ENCODE measurements around the gene MTHFD1.

- no peak for TF ChIP-seq POLR2A (IDR thresholded peaks at IDR 0.05; ENCODE audit: borderline replicate concordance, extremely low read depth, insufficient read depth, insufficient read length)
- no peak for TF ChIP-seq CTCF (IDR thresholded peaks at IDR 0.05 in 2 of 3, conservative IDR thresholded peaks at IDR 0.05 in 1 of 3; ENCODE audit: borderline replicate concordance in 1 of 3, insufficient read depth in 1 of 3, low read depth in 2 of 3, low read length in 2 of 3)
- no peak for TF ChIP-seq YY1 (IDR thresholded peaks at IDR 0.05; ENCODE audit: extremely low read depth, insufficient replicate concordance, low read depth, low read length)
- TF ChIP-seq EZH2 (IDR thresholded peaks at IDR 0.05) = no peak
- no peak for TF ChIP-seq EGR1 (IDR thresholded peaks at IDR 0.05; ENCODE audit: low read depth)
- TF ChIP-seq ATF3 (IDR thresholded peaks at IDR 0.05) = no peak
- TF ChIP-seq EZH2phosphoT487 (IDR thresholded peaks at IDR 0.05; ENCODE audit: borderline replicate concordance) = no peak
- TF ChIP-seq CEBPB (IDR thresholded peaks at IDR 0.05; ENCODE audit: low read depth) = no peak
- TF ChIP-seq JUND (IDR thresholded peaks at IDR 0.05) = no peak
- no peak for TF ChIP-seq POLR2AphosphoS5 (IDR thresholded peaks at IDR 0.05; ENCODE audit: low read depth, low read length)
- no peak for TF ChIP-seq FOSL1 (IDR thresholded peaks at IDR 0.05; ENCODE audit: low read depth)
- TF ChIP-seq ZBTB33 (IDR thresholded peaks at IDR 0.05; ENCODE audit: extremely low read depth, insufficient replicate concordance, low read length) = no peak
- no peak for TF ChIP-seq ZNF274 (IDR thresholded peaks at IDR 0.05; ENCODE audit: low read depth, low read length)
- TF ChIP-seq ELF1 (IDR thresholded peaks at IDR 0.05; ENCODE audit: borderline replicate concordance, low read depth) = no peak
These were observed 21.2 kb downstream of the MTHFD1 start for GRCh38 chr14:64409126-64409920.
